H1 (cell line): ENCODE measurements around the gene INO80. TPM values are rescaled to one million over a fixed set of nuclear protein-coding genes. Genes with fewer than 3 reads are reported as not detected.
A peak's percentile ranks its signal among the peaks of the same experiment; 100 is the strongest.

Source experiments
- CTCF ChIA-PET: fragments of 300-600 bp; sonication (Branson Sonifier 250); formaldehyde crosslinking; loops from one replicate; lab custom pipeline; 2021; ENCODE audit not compliant: partially characterized antibody; lab: Charles Lee
- POLR2A ChIA-PET: fragments of 300-600 bp; sonication (Branson Sonifier 250); formaldehyde crosslinking; loops from one replicate; lab custom pipeline; 2021; ENCODE audit warnings: inconsistent platforms; ENCODE audit not compliant: partially characterized antibody; lab: Charles Lee
- DNase-seq, 2 experiments: peaks; one replicate each; pipeline versions ENCODE4 v3.0.0 to v3.0.0-alpha.2; 2010 to 2022; ENCODE audit warnings: low spot score in 2 of 2, low read depth in 1 of 2, mixed read lengths in 1 of 2
- FAIRE-seq: peaks from 2 replicates; lab custom pipeline; 2011; peaks lifted over from hg19 to GRCh38; lab: Jason Lieb, UNC
- H2AFZ ChIP-seq: 2 replicates; pipeline ENCODE4 v1.8.1; 2012; ENCODE audit warnings: low read length, inconsistent platforms
- H2AK5ac ChIP-seq: 2 replicates; pipeline ENCODE4 v1.6.1; 2013; ENCODE audit warnings: low read depth, low read length
- H2BK120ac ChIP-seq: replicated peaks from 2 replicates; pipeline ENCODE3; 2013; ENCODE audit warnings: low read depth, low read length, inconsistent platforms
- H2BK12ac ChIP-seq: 2 replicates; pipeline ENCODE4 v1.6.1; 2013; ENCODE audit warnings: low read depth, low read length
- H2BK15ac ChIP-seq: 2 replicates; pipeline ENCODE4 v1.6.1; 2013; ENCODE audit warnings: low read length
- H2BK20ac ChIP-seq: 2 replicates; pipeline ENCODE4 v1.6.1; 2013; ENCODE audit warnings: low read length
- H2BK5ac ChIP-seq: 2 replicates; pipeline ENCODE4 v1.6.1; 2013; ENCODE audit warnings: low read depth, low read length
- H3K14ac ChIP-seq: 2 replicates; pipeline ENCODE4 v1.6.1; 2013; ENCODE audit warnings: inconsistent platforms; ENCODE audit not compliant: insufficient read length
- H3K18ac ChIP-seq: 2 replicates; pipeline ENCODE4 v1.6.1; 2013; ENCODE audit warnings: low read length; ENCODE audit errors: extremely low read depth
- H3K23ac ChIP-seq: 2 replicates; pipeline ENCODE4 v1.6.1; 2013; ENCODE audit warnings: inconsistent platforms; ENCODE audit not compliant: insufficient read length
- H3K23me2 ChIP-seq: 2 replicates; pipeline ENCODE4 v1.6.1; 2013; ENCODE audit warnings: low read depth, low read length
- H3K27ac ChIP-seq: 2 replicates; pipeline ENCODE4 v1.6.1; 2011; ENCODE audit warnings: low read depth, low read length, inconsistent platforms
- H3K27me3 ChIP-seq, 4 experiments: replicated peaks in 1 of 4; 1 replicate in 1 of 4; 2 replicates in 3 of 4; pipeline versions ENCODE4 v1.6.1 to v1.8.1; 2011 to 2013; ENCODE audit warnings: low read length in 3 of 4, mild to moderate bottlenecking in 3 of 4, inconsistent platforms in 2 of 4, mixed read lengths in 2 of 4, moderate library complexity in 1 of 4; ENCODE audit not compliant: control insufficient read depth in 3 of 4, insufficient read depth in 3 of 4; ENCODE audit errors: extremely low read depth in 1 of 4
- H3K36me3 ChIP-seq, 4 experiments: 2 replicates each; pipeline versions ENCODE4 v1.6.1 to v1.8.1; 2011 to 2013; ENCODE audit warnings: mild to moderate bottlenecking in 4 of 4, low read length in 3 of 4, moderate library complexity in 2 of 4, control low read depth in 1 of 4, inconsistent platforms in 1 of 4; ENCODE audit not compliant: insufficient read depth in 4 of 4, control insufficient read depth in 2 of 4
- H3K4ac ChIP-seq: replicated peaks from 2 replicates; pipeline ENCODE3; 2013; ENCODE audit warnings: low read length, low read depth, mixed read lengths, inconsistent platforms; ENCODE audit not compliant: insufficient read length
- H3K4me1 ChIP-seq, 4 experiments: replicated peaks in 1 of 4; 1 replicate in 1 of 4; 2 replicates in 3 of 4; pipeline versions ENCODE4 v1.6.1 to v1.8.1; 2011 to 2013; ENCODE audit warnings: low read length in 3 of 4, inconsistent platforms in 2 of 4, mixed read lengths in 1 of 4; ENCODE audit not compliant: insufficient read depth in 4 of 4, control insufficient read depth in 3 of 4
- H3K4me2 ChIP-seq, 2 experiments: 2 replicates each; pipeline versions ENCODE4 v1.6.1 to v1.8.1; 2011 to 2013; ENCODE audit warnings: low read depth in 2 of 2, low read length in 2 of 2, control low read depth in 1 of 2, inconsistent platforms in 1 of 2, mild to moderate bottlenecking in 1 of 2; ENCODE audit not compliant: insufficient read depth in 1 of 2
- H3K4me3 ChIP-seq, 4 experiments: fragments of 200-600, 300-600 bp in 1 of 4; sonication (generic), shearing (Covaris generic), sonication (Bioruptor Twin) in 1 of 4; 2 replicates each; pipeline versions ENCODE4 v1.5.1 to v1.8.1; 2011 to 2016; ENCODE audit warnings: low read length in 4 of 4, low read depth in 3 of 4, control low read depth in 2 of 4, inconsistent platforms in 2 of 4, mild to moderate bottlenecking in 2 of 4, mixed read lengths in 1 of 4, moderate library complexity in 1 of 4; ENCODE audit not compliant: insufficient read depth in 2 of 4; ENCODE audit errors: extremely low read depth in 1 of 4
- H3K56ac ChIP-seq: replicated peaks from 2 replicates; pipeline ENCODE3; 2013; ENCODE audit warnings: low read depth, mild to moderate bottlenecking, mixed read lengths, low read length, inconsistent platforms; ENCODE audit not compliant: insufficient read length
- H3K79me1 ChIP-seq: 2 replicates; pipeline ENCODE4 v1.6.1; 2013; ENCODE audit warnings: low read depth, low read length, control low read depth
- H3K79me2 ChIP-seq, 2 experiments: 2 replicates each; pipeline versions ENCODE4 v1.6.1 to v1.8.1; 2012 to 2013; ENCODE audit warnings: low read length in 2 of 2, mild to moderate bottlenecking in 2 of 2, inconsistent platforms in 1 of 2; ENCODE audit not compliant: insufficient read depth in 2 of 2, control insufficient read depth in 1 of 2
- H3K9ac ChIP-seq, 4 experiments: replicated peaks in 1 of 4; 1 replicate in 1 of 4; 2 replicates in 3 of 4; pipeline versions ENCODE4 v1.6.1 to v1.8.1; 2011 to 2013; ENCODE audit warnings: low read depth in 3 of 4, low read length in 3 of 4, control low read depth in 2 of 4, mild to moderate bottlenecking in 2 of 4, moderate library complexity in 2 of 4, inconsistent platforms in 1 of 4; ENCODE audit errors: extremely low read depth in 1 of 4
- H3K9me3 ChIP-seq, 2 experiments: 2 replicates each; pipeline versions ENCODE4 v1.6.1 to v1.8.1; 2012 to 2013; ENCODE audit warnings: mild to moderate bottlenecking in 2 of 2, moderate library complexity in 2 of 2, control low read depth in 1 of 2, inconsistent platforms in 1 of 2, low read depth in 1 of 2, low read length in 1 of 2, mixed read lengths in 1 of 2; ENCODE audit not compliant: insufficient read depth in 2 of 2
- H4K20me1 ChIP-seq, 2 experiments: replicated peaks in 1 of 2; 2 replicates each; pipeline versions ENCODE3 to v1.8.1; 2011 to 2013; ENCODE audit warnings: inconsistent platforms in 2 of 2, low read length in 2 of 2, mild to moderate bottlenecking in 1 of 2; ENCODE audit not compliant: insufficient read depth in 2 of 2, control insufficient read depth in 1 of 2
- H4K5ac ChIP-seq: 2 replicates; pipeline ENCODE4 v1.6.1; 2013; ENCODE audit warnings: low read length, low read depth, mixed read lengths, inconsistent platforms; ENCODE audit not compliant: insufficient read length
- H4K8ac ChIP-seq: 2 replicates; pipeline ENCODE4 v1.8.0; 2013; ENCODE audit warnings: mild to moderate bottlenecking, moderate library complexity, low read length, inconsistent platforms; ENCODE audit not compliant: insufficient read depth; ENCODE audit errors: extremely low read depth
- H4K91ac ChIP-seq: replicated peaks from 2 replicates; pipeline ENCODE3; 2013; ENCODE audit warnings: low read length, mixed read lengths, inconsistent platforms; ENCODE audit not compliant: insufficient read length
- BACH1 ChIP-seq: IDR thresholded peaks from 2 replicates; pipeline ENCODE4 v1.6.1; 2012; ENCODE audit warnings: low read length, improper control_type of control experiment
- BRCA1 ChIP-seq: IDR thresholded peaks from 2 replicates; pipeline ENCODE4 v1.6.1; 2012; ENCODE audit warnings: low read depth, low read length, improper control_type of control experiment
- CHD1 ChIP-seq: IDR thresholded peaks from 2 replicates; pipeline ENCODE4 v1.6.1; 2012; ENCODE audit warnings: low read depth, low read length, improper control_type of control experiment
- CTCF ChIP-seq, 3 experiments: IDR thresholded peaks; 1 replicate in 2 of 3; 2 replicates in 1 of 3; pipeline versions ENCODE4 v1.5.1 to v1.6.1; 2011; ENCODE audit warnings: low read length in 3 of 3, mild to moderate bottlenecking in 3 of 3, inconsistent platforms in 2 of 3, low read depth in 1 of 3, moderate library complexity in 1 of 3; ENCODE audit not compliant: insufficient read depth in 1 of 3; ENCODE audit errors: control extremely low read depth in 1 of 3
- JUN ChIP-seq: IDR thresholded peaks from 2 replicates; pipeline ENCODE4 v1.6.1; 2011; ENCODE audit warnings: low read depth, mild to moderate bottlenecking, improper control_type of control experiment, low read length
- PHF8 ChIP-seq: fragments of 200-600 bp; sonication (generic); conservative IDR thresholded peaks from 2 replicates; pipeline ENCODE4 v1.7.1; 2012; ENCODE audit warnings: low read depth, mild to moderate bottlenecking, inconsistent platforms, low read length, moderate library complexity
- RFX5 ChIP-seq: IDR thresholded peaks from 2 replicates; pipeline ENCODE4 v1.6.1; 2011; ENCODE audit warnings: low read depth, low read length, improper control_type of control experiment, borderline replicate concordance
- RNF2 ChIP-seq: fragments of 200-900, 300-1000 bp; sonication (generic); IDR thresholded peaks from 2 replicates; pipeline ENCODE4 v1.7.1; 2016; ENCODE audit warnings: borderline replicate concordance, low read depth, mild to moderate bottlenecking, antibody characterized with exemption, low read length; ENCODE audit not compliant: poor library complexity, severe bottlenecking; ENCODE audit errors: missing control alignments
- SIRT6 ChIP-seq: IDR thresholded peaks from one replicate; pipeline ENCODE4 v1.7.1; 2012; ENCODE audit warnings: low read length, inconsistent platforms
- SRF ChIP-seq: IDR thresholded peaks from 2 replicates; pipeline ENCODE4 v1.6.1; 2011; ENCODE audit warnings: mild to moderate bottlenecking, low read depth, low read length, moderate library complexity
- ZNF274 ChIP-seq: IDR thresholded peaks from 2 replicates; pipeline ENCODE4 v1.7.0; 2012; ENCODE audit warnings: low read length, borderline replicate concordance; ENCODE audit errors: extremely low read depth
- WGBS, 2 experiments: shearing (Covaris generic) in 1 of 2; methylation state at CpG; one replicate each; pipeline versions ENCODE4 v1.1.6 to v1.1.7; 2013 to 2015; ENCODE audit warnings: low lambda C conversion rate in 2 of 2, mixed read lengths in 2 of 2, inconsistent platforms in 1 of 2, low coverage in 1 of 2, missing lambda C conversion rate in 1 of 2; ENCODE audit not compliant: insufficient replicate concordance in 2 of 2, insufficient coverage in 1 of 2, insufficient read length in 1 of 2; ENCODE audit errors: extremely low coverage in 1 of 2, missing lambda C conversion rate in 1 of 2; 5-methylcytosine and 5-hydroxymethylcytosine counted together
- polyA plus RNA-seq, 7 experiments: library from polyadenylated mRNA; depleted of rRNA in 3 of 7; stranded (reverse) in 5 of 7; unstranded in 2 of 7; fragments of >200 nt in 5 of 7; fragments of 200-250 nt in 2 of 7; gene quantifications; 1 replicate in 5 of 7; 2 replicates in 1 of 7; 4 replicates in 1 of 7; pipeline versions ENCODE4 v1.2.1 to v1.2.3, GENCODE V29; 2011 to 2013; ENCODE audit warnings: missing spikeins in 2 of 7, mixed read lengths in 2 of 7
- total RNA-seq: library from RNA; stranded (reverse); fragmentation: NEBNext Ultra II Directional; extraction: Animal tissue kit (Norgen Biotek cat#: 25700); gene quantifications from 2 replicates; pipeline ENCODE4 v1.2.1, GENCODE V29; 2021

Gene INO80
- total and polyA plus RNA-seq, 2 of the 8 experiments (the other 6 are each of a cell fraction or from before 2014, with no cell fraction given): 4.3 to 24.5 TPM

- FAIRE-seq (no peak), DNase-seq (no peak)
- Histone ChIP-seq H2BK20ac (no peak overlapping the region), H2BK15ac (peak overlapping the region; percentile 75; the same call in 1 of the 2 replicates), H2BK12ac (0 out of 2 replicates have a peak overlapping the region, but pooled peaks have one; percentile 42), H3K23ac (no peak overlapping the region), H3K79me1 (no peaks in the 10 kb centered on the region), H2AFZ (no peak overlapping the region), H4K8ac (no peak overlapping the region; the same call in 1 of the 2 replicates), H3K36me3 (no peaks in the 10 kb centered on the region), H4K91ac (no peak overlapping the region), H2AK5ac (no peak overlapping the region), H3K79me2 (no peaks in the 10 kb centered on the region), H4K20me1 (no peaks in the 10 kb centered on the region), H3K4me2 (no peak overlapping the region), H3K4ac (no peak overlapping the region), H2BK120ac (no peak overlapping the region), H3K23me2 (no peaks in the 10 kb centered on the region), H3K14ac (no peak overlapping the region), H3K4me1 (peaks cover 0 to 3% (median 0%) of the 10 kb centered on the region in 4 experiments; a peak in 4 of 7 replicates), H3K9ac (no peak overlapping the region), H3K56ac (no peak overlapping the region), H3K4me3 (no peak overlapping the region), H3K9me3 (no peaks in the 10 kb centered on the region), H3K27me3 (no peaks in the 10 kb centered on the region), H4K5ac (no peak overlapping the region), H3K27ac (no peak overlapping the region), H3K18ac (no peak overlapping the region), H2BK5ac (no peak overlapping the region)
- WGBS, 2 experiments: 94% methylated on average over 12 of the region's 12 CpGs; no CpG with 5 or more reads in 1 of the 2 experiments
- ChIA-PET POLR2A (interaction anchor here (1.3 to 28.7 kb wide), 4 partner anchors 27 to 223 kb away, joined by 3 to 1505 read pairs (median 106); partner anchors contain the start of genes CHAC1 and DLL4), CTCF (interaction anchor here (0.6 to 5.7 kb wide), 17 partner anchors 9 to 305 kb away, joined by 3 to 56 read pairs (median 10); partner anchors contain the start of genes CHAC1 and VPS18)
- no peak for TF ChIP-seq PHF8
- TF ChIP-seq BACH1: no peak
- no peak for TF ChIP-seq SIRT6
- TF ChIP-seq RNF2: no peak
- TF ChIP-seq SRF: no peak
- TF ChIP-seq CHD1: no peak
- TF ChIP-seq RFX5: no peak
- TF ChIP-seq CTCF (IDR thresholded peaks at IDR 0.05; ENCODE audit: control extremely low read depth in 1 of 3, insufficient read depth in 1 of 3, low read depth in 1 of 3, low read length in 3 of 3): no peak
- TF ChIP-seq BRCA1: no peak
- no peak for TF ChIP-seq ZNF274
- no peak for TF ChIP-seq JUN
Measured at GRCh38 chr15:40963201-40963600, 152.9 kb downstream of the INO80 start.
